HepG2 (cell line): Measurements from ENCODE around the gene ELK1. TPM values are rescaled to one million over a fixed set of nuclear protein-coding genes. Genes with fewer than 3 reads are reported as not detected.

Source experiments
- ATAC-seq: fragments of 200-7000 bp; cut with Tn5 transposase; 3 replicates; pipeline ENCODE4 v1.9.1; 2020; ENCODE audit warnings: mild to moderate bottlenecking, moderate library complexity
- BruUV-seq: library from RNA; stranded (reverse); fragments of 400-500 nt; replicated peaks from 2 replicates; lab custom pipeline; 2021; lab: Mats Ljungman, UMichigan
- CTCF ChIA-PET: fragments of 300-600 bp; formaldehyde crosslinking; extraction: SDS; loops from one replicate; lab custom pipeline; 2021; ENCODE audit warnings: low total read pairs, inconsistent platforms, low intra/inter-chr PET ratio; lab: Yijun Ruan, JAX
- POLR2A ChIA-PET: fragments of 350-600 bp; sonication (Branson Sonifier 250); formaldehyde crosslinking; loops from one replicate; lab custom pipeline; 2020; ENCODE audit warnings: antibody characterized with exemption, inconsistent platforms; lab: Yijun Ruan, JAX
- DNase-seq: peaks from one replicate; pipeline ENCODE4 v3.0.0-alpha.2; 2015; ENCODE audit warnings: low spot score
- FAIRE-seq: peaks from 3 replicates; lab custom pipeline; 2011; peaks lifted over from hg19 to GRCh38; lab: Jason Lieb, UNC
- H2AFZ ChIP-seq: one replicate; pipeline ENCODE4 v1.6.1; 2011; ENCODE audit warnings: low read length, inconsistent platforms
- H3K27ac ChIP-seq: fragments of 300-600 bp; 3 replicates; pipeline ENCODE4 v1.8.0; 2011; ENCODE audit warnings: mixed run types, mild to moderate bottlenecking, mixed read lengths, low read length, inconsistent platforms; ENCODE audit not compliant: insufficient read depth; ENCODE audit errors: extremely low read length
- H3K27me3 ChIP-seq, 2 experiments: fragments of 200-600 bp in 1 of 2; 2 replicates in 1 of 2; 3 replicates in 1 of 2; pipeline versions ENCODE4 v1.6.0 to v1.8.0; 2011; ENCODE audit warnings: low read length in 2 of 2, mild to moderate bottlenecking in 2 of 2, moderate library complexity in 2 of 2, inconsistent platforms in 1 of 2; ENCODE audit not compliant: insufficient read depth in 2 of 2, control insufficient read depth in 1 of 2
- H3K36me3 ChIP-seq, 2 experiments: fragments of 200-600 bp in 1 of 2; replicated peaks in 1 of 2; 2 replicates in 1 of 2; 3 replicates in 1 of 2; pipeline versions ENCODE4 v1.5.1 to v1.8.0; 2011; ENCODE audit warnings: low read length in 2 of 2, inconsistent platforms in 1 of 2; ENCODE audit not compliant: insufficient read depth in 2 of 2, control insufficient read depth in 1 of 2
- H3K4me1 ChIP-seq: 2 replicates; pipeline ENCODE4 v1.5.1; 2012; ENCODE audit warnings: low read length, inconsistent platforms; ENCODE audit not compliant: insufficient read depth
- H3K4me2 ChIP-seq: 2 replicates; pipeline ENCODE4 v1.6.0; 2011; ENCODE audit warnings: low read depth, low read length, inconsistent platforms
- H3K4me3 ChIP-seq, 3 experiments: fragments of 200-600 bp in 1 of 3; sonication (generic), shearing (Covaris generic) in 1 of 3; replicated peaks in 1 of 3; 2 replicates each; pipeline ENCODE4 v1.5.1; 2011 to 2016; ENCODE audit warnings: low read length in 3 of 3, inconsistent platforms in 2 of 3, low read depth in 2 of 3, mild to moderate bottlenecking in 2 of 3, control low read depth in 1 of 3, mixed read lengths in 1 of 3; ENCODE audit not compliant: insufficient read depth in 1 of 3
- H3K79me2 ChIP-seq: one replicate; pipeline ENCODE4 v1.6.1; 2011; ENCODE audit warnings: low read length, inconsistent platforms; ENCODE audit not compliant: insufficient read depth
- H3K9ac ChIP-seq: 2 replicates; pipeline ENCODE4 v1.6.0; 2011; ENCODE audit warnings: mild to moderate bottlenecking, low read depth, low read length, inconsistent platforms; ENCODE audit not compliant: insufficient read depth
- H3K9me3 ChIP-seq: 2 replicates; pipeline ENCODE4 v1.5.1; 2012; ENCODE audit warnings: mild to moderate bottlenecking, low read length
- H4K20me1 ChIP-seq: 2 replicates; pipeline ENCODE4 v1.6.0; 2011; ENCODE audit warnings: inconsistent platforms, mild to moderate bottlenecking, low read length, moderate library complexity; ENCODE audit not compliant: insufficient read depth
- DMTF1 ChIP-seq: sonication (generic); formaldehyde crosslinking; IDR thresholded peaks from 2 replicates; pipeline ENCODE4 v1.4.0; 2020; ENCODE audit warnings: mild to moderate bottlenecking, missing genetic modification reagents
- DNMT1 ChIP-seq: sonication (generic); formaldehyde crosslinking; IDR thresholded peaks from 2 replicates; pipeline ENCODE4 v1.5.1; 2020; ENCODE audit warnings: mild to moderate bottlenecking, missing genetic modification reagents
- EEA1 ChIP-seq: sonication (generic); formaldehyde crosslinking; IDR thresholded peaks from 2 replicates; pipeline ENCODE4 v1.5.1; 2020; ENCODE audit warnings: mild to moderate bottlenecking, missing genetic modification reagents, borderline replicate concordance
- FLYWCH1 ChIP-seq: sonication (generic); formaldehyde crosslinking; IDR thresholded peaks from 2 replicates; pipeline ENCODE4 v1.8.1; 2023; ENCODE audit warnings: mild to moderate bottlenecking, missing genetic modification reagents
- GABPB1 ChIP-seq: IDR thresholded peaks from 2 replicates; pipeline ENCODE4 v1.6.1; 2016; ENCODE audit warnings: mild to moderate bottlenecking, missing genetic modification reagents, moderate library complexity, missing compliant biosample characterization
- KAT8 ChIP-seq: IDR thresholded peaks from 2 replicates; pipeline ENCODE4 v1.6.1; 2016; ENCODE audit warnings: missing genetic modification reagents, missing compliant biosample characterization
- MZF1 ChIP-seq: sonication (generic); formaldehyde crosslinking; IDR thresholded peaks from 2 replicates; pipeline ENCODE4 v1.8.1; 2023; ENCODE audit warnings: mild to moderate bottlenecking, missing genetic modification reagents, borderline replicate concordance
- NFKBIZ ChIP-seq: IDR thresholded peaks from 2 replicates; pipeline ENCODE4 v1.6.1; 2018; ENCODE audit warnings: missing genetic modification reagents, missing compliant biosample characterization
- NFRKB ChIP-seq: fragments of 450-650 bp; IDR thresholded peaks from 2 replicates; pipeline ENCODE4 v1.6.1; 2017
- POLR2AphosphoS5 ChIP-seq: IDR thresholded peaks from 2 replicates; pipeline ENCODE4 v1.6.1; 2012; ENCODE audit warnings: low read depth, low read length
- REXO4 ChIP-seq: sonication (generic); formaldehyde crosslinking; IDR thresholded peaks from 2 replicates; pipeline ENCODE4 v1.8.0; 2022; ENCODE audit warnings: missing genetic modification reagents, mild to moderate bottlenecking, borderline replicate concordance
- RFX1 ChIP-seq: fragments of 450-650 bp; IDR thresholded peaks from 2 replicates; pipeline ENCODE4 v1.6.1; 2017
- SNAPC5 ChIP-seq: sonication (generic); formaldehyde crosslinking; IDR thresholded peaks from 2 replicates; pipeline ENCODE4 v1.8.1; 2023; ENCODE audit warnings: mild to moderate bottlenecking, missing genetic modification reagents, borderline replicate concordance
- SOX13 ChIP-seq, 3 experiments: fragments of 450-650 bp in 1 of 3; sonication (generic) in 1 of 3; formaldehyde crosslinking in 1 of 3; IDR thresholded peaks in 2 of 3; conservative IDR thresholded peaks in 1 of 3; 2 replicates each; pipeline versions ENCODE4 v1.5.0 to v1.6.1; 2016 to 2020; ENCODE audit warnings: antibody characterized with exemption in 1 of 3, mild to moderate bottlenecking in 1 of 3, missing compliant biosample characterization in 1 of 3, missing genetic modification reagents in 1 of 3, moderate library complexity in 1 of 3
- ZC3H13 ChIP-seq: sonication (generic); formaldehyde crosslinking; IDR thresholded peaks from 2 replicates; pipeline ENCODE4 v1.8.1; 2023; ENCODE audit warnings: mild to moderate bottlenecking, missing genetic modification reagents, moderate library complexity
- ZMYM4 ChIP-seq: sonication (generic); formaldehyde crosslinking; IDR thresholded peaks from 2 replicates; pipeline ENCODE4 v1.8.1; 2023; ENCODE audit warnings: mild to moderate bottlenecking, missing genetic modification reagents
- ZNF280B ChIP-seq: sonication (generic); formaldehyde crosslinking; IDR thresholded peaks from 2 replicates; pipeline ENCODE4 v1.5.0; 2020; ENCODE audit warnings: missing genetic modification reagents, mild to moderate bottlenecking, borderline replicate concordance
- ZNF639 ChIP-seq: conservative IDR thresholded peaks from 2 replicates; pipeline ENCODE4 v1.6.1; 2018; ENCODE audit warnings: missing genetic modification reagents
- ZSCAN30 ChIP-seq: sonication (generic); formaldehyde crosslinking; IDR thresholded peaks from 2 replicates; pipeline ENCODE4 v1.5.0; 2020; ENCODE audit warnings: mild to moderate bottlenecking, missing genetic modification reagents
- WGBS: methylation state at CpG from one replicate; pipeline ENCODE4 v1.1.6; 2017; ENCODE audit warnings: low lambda C conversion rate; 5-methylcytosine and 5-hydroxymethylcytosine counted together
- in situ Hi-C: cut with HindIII; loops from 2 replicates; pipeline ENCODE4 v1.10.0; 2017; ENCODE audit warnings: low pct_unique_long_range_greater_than_20kb; ENCODE audit not compliant: extremely low pct_ligation_motif_present
- intact Hi-C: fragments of 100-400 bp; cut with micrococcal nuclease; formaldehyde crosslinking; loops from one replicate; pipeline ENCODE4 v1.10.0; 2022; ENCODE audit not compliant: unreplicated experiment
- polyA plus RNA-seq, 8 experiments: library from polyadenylated mRNA; depleted of rRNA in 3 of 8; stranded (reverse) in 7 of 8; unstranded in 1 of 8; fragments of >200 nt; fragmentation: Illumina TruSeq in 4 of 8; extraction: Trizol in 4 of 8; gene quantifications; 2 replicates each; pipeline versions ENCODE4 v1.2.1 to v1.2.3, GENCODE V29; 2011 to 2016; ENCODE audit warnings: low read depth in 4 of 8, missing spikeins in 1 of 8, mixed read lengths in 1 of 8; ENCODE audit not compliant: insufficient read depth in 1 of 8
- total RNA-seq, 5 experiments: library from RNA; depleted of rRNA; stranded (reverse); fragments of >200 nt; fragmentation: Illumina TruSeq; extraction: Trizol; gene quantifications; 2 replicates each; pipeline ENCODE4 v1.2.3, GENCODE V29; 2016; ENCODE audit warnings: low read depth in 1 of 5

ELK1 gene
- total and polyA plus RNA-seq, 2 of the 13 experiments (the other 11 are each of a cell fraction or from before 2014, with no cell fraction given) = 4.3 to 7.2 TPM

- TF ChIP-seq DMTF1 (CRISPR knock-in tag) (no peak), MZF1 (CRISPR knock-in tag) (no peak), ZMYM4 (no peak), POLR2AphosphoS5 (no peak), NFRKB (no peak), KAT8 (CRISPR knock-in tag) (no peak), ZSCAN30 (CRISPR knock-in tag) (no peak)
Measured at GRCh38 chrX:47631676-47632075, 18.7 kb downstream of the ELK1 start (continued).

GRCh38 chrX:47629419-47630200 lies 20.8 kb downstream of the ELK1 start, which contains the start of gene CFP:
TSS of gene CFP (minus strand) at chrX:47629930. CDS start at chrX:47629844, 86 bp downstream.
- 80% methylated on average over 4 of the region's 14 CpGs for WGBS
- peaks cover 0 to 4% of the 10 kb centered on the region in 2 experiments; a peak in 1 of 5 replicates for H3K27me3 ChIP-seq
- ChIA-PET POLR2A (no interaction called here), CTCF (no interaction called here)
- H3K36me3 ChIP-seq = no peaks in the 10 kb centered on the region
- H3K4me1 ChIP-seq = no peaks in the 10 kb centered on the region
- no TSS peak for BruUV-seq
- DNase-seq (no peak), ATAC-seq (no peak), FAIRE-seq (no peak)
- H3K4me2 ChIP-seq = no peak within 1 kb of the TSS
- H3K9ac ChIP-seq = no peak within 1 kb of the TSS
- in situ Hi-C loops = no loop called here
- intact Hi-C loops = no loop called here
- no peak within 1 kb of the TSS for H3K27ac ChIP-seq
- H3K4me3 ChIP-seq = no peak within 1 kb of the TSS
- H4K20me1 ChIP-seq = no peaks in the 10 kb centered on the region
- no peaks in the 10 kb centered on the region for H3K9me3 ChIP-seq
- no peak within 1 kb of the TSS for H2AFZ ChIP-seq
- H3K79me2 ChIP-seq = no peaks in the 10 kb centered on the region
- TF ChIP-seq ZNF280B (CRISPR knock-in tag) (no peak), SOX13 (IDR thresholded peaks at IDR 0.05) (no peak), SOX13 (CRISPR knock-in tag; conservative IDR thresholded peaks at IDR 0.05 in 1 of 2, IDR thresholded peaks at IDR 0.05 in 1 of 2) (no peak), DNMT1 (no peak), SNAPC5 (no peak), ZC3H13 (CRISPR knock-in tag) (no peak), FLYWCH1 (no peak), GABPB1 (CRISPR knock-in tag) (no peak), EEA1 (CRISPR knock-in tag) (no peak), ZNF639 (CRISPR knock-in tag) (no peak), REXO4 (no peak), NFKBIZ (CRISPR knock-in tag) (no peak), RFX1 (no peak)
